ENCODE results near the gene NEGR1. TPM values are rescaled to one million over a fixed set of nuclear protein-coding genes. Genes with fewer than 3 reads are reported as not detected.

NEGR1 gene
- total RNA-seq, 4 donors from 2014 or later, result 7.0 to 10.0 (median 8.1) TPM

DNA sequence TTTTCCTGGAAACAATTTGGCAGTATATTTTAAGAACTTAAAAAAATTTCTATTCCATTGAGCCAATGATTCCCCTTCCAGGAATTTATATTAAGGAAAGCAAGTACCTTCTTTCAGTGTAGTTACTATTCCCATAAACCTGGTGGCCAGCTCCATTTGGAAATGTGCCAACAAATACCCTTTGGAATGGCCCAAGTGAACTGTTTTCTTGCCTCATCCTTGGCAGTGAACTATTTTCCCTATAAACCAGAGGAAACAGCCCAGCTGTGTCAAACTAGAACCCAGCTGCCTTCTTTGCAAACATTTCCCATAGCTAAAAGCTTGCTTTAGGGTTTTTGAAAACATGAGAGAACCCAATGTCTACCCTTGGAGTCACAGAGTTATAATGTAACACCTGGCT, 496.9 kb downstream of the NEGR1 start:
- intact Hi-C loops (cut with DNase I; ENCODE audit: low total_unique reads), result no loop called here
- Histone ChIP-seq H3K4me3 (no peak overlapping the region), H3K9me3 (no peaks in the 10 kb centered on the region), H3K27ac (no peak overlapping the region), H3K36me3 (no peaks in the 10 kb centered on the region), H3K27me3 (no peaks in the 10 kb centered on the region), H3K4me1 (peaks cover 0 to 21% (median 2%) of the 10 kb centered on the region in 4 donors)
- DNase-seq, result no peak
- no peak for TF ChIP-seq EP300 (IDR thresholded peaks at IDR 0.05; ENCODE audit: low read depth)
- no peak for TF ChIP-seq POLR2AphosphoS5 (IDR thresholded peaks at IDR 0.05)
- TF ChIP-seq, protein P1, sequence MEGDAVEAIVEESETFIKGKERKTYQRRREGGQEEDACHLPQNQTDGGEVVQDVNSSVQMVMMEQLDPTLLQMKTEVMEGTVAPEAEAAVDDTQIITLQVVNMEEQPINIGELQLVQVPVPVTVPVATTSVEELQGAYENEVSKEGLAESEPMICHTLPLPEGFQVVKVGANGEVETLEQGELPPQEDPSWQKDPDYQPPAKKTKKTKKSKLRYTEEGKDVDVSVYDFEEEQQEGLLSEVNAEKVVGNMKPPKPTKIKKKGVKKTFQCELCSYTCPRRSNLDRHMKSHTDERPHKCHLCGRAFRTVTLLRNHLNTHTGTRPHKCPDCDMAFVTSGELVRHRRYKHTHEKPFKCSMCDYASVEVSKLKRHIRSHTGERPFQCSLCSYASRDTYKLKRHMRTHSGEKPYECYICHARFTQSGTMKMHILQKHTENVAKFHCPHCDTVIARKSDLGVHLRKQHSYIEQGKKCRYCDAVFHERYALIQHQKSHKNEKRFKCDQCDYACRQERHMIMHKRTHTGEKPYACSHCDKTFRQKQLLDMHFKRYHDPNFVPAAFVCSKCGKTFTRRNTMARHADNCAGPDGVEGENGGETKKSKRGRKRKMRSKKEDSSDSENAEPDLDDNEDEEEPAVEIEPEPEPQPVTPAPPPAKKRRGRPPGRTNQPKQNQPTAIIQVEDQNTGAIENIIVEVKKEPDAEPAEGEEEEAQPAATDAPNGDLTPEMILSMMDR (IDR thresholded peaks at IDR 0.05), result no peak
- TF ChIP-seq POLR2A (IDR thresholded peaks at IDR 0.05), result no peak
- in situ Hi-C loops (cut with MboI; ENCODE audit: low pct_ligation_motif_present in 1 of 4, low pct_unique_long_range_greater_than_20kb in 1 of 4, low sequenced_read_pairs in 3 of 4), result no loop called here

DNA sequence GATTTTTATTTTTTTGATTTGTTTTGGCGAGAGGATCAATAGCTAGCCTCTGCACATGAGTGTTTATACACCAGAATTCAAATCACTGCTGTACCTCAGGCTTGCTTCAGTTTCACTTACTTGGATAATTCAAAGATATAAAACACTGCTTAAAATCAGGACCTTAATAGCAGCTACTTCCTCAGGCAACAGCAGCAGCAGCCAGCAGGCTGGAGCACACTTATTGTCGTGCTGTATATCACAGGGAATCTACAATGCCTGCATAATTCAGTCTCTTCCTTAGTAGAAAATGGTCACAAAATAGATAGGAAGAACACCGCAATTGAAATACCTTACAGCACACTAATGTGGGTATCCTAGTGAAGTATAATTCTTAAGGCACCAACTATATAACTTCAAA, 497.3 kb downstream of the NEGR1 start:
- TF ChIP-seq POLR2A (IDR thresholded peaks at IDR 0.05) (no peak), POLR2AphosphoS5 (IDR thresholded peaks at IDR 0.05) (no peak), EP300 (IDR thresholded peaks at IDR 0.05; ENCODE audit: low read depth) (no peak)
- TF ChIP-seq, protein P1 (IDR thresholded peaks at IDR 0.05), result no peak
- no peak overlapping the region for H3K27ac ChIP-seq
- no peak overlapping the region for H3K4me3 ChIP-seq
- H3K27me3 ChIP-seq, result no peaks in the 10 kb centered on the region
- 65 to 76% methylated on average over 3 of the region's 3 CpGs for WGBS, 2 donors (ENCODE audit: low coverage in 1 of 2)
- H3K36me3 ChIP-seq, result no peaks in the 10 kb centered on the region
- in situ Hi-C loops (cut with MboI; ENCODE audit: low pct_ligation_motif_present in 1 of 4, low pct_unique_long_range_greater_than_20kb in 1 of 4, low sequenced_read_pairs in 3 of 4) (no loop called here), intact Hi-C loops (cut with DNase I; ENCODE audit: low total_unique reads) (no loop called here)
- no peak for DNase-seq
- H3K4me1 ChIP-seq, result peaks cover 0 to 21% (median 2%) of the 10 kb centered on the region in 4 donors
- no peaks in the 10 kb centered on the region for H3K9me3 ChIP-seq

DNA sequence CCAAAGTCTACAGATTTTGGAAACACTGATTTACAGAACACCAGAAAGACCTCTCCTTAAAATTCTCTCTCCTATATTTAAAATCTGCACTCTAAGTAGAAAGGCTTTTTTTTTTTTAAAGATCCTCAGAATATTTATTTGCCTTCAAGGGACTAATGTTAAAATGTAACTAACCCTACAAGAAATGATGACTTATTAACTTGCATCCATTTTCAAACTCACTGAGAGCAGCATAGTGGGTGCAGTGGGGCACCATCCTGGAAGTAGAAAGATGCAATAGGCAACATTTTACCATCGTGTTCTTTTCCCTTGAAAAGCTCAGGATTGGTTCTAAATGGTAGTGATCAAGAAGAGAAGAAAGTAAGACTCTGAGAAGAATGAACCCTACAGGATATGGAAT, 498.1 kb downstream of the NEGR1 start:
- no peak overlapping the region for H3K4me3 ChIP-seq
- intact Hi-C loops (cut with DNase I; ENCODE audit: low total_unique reads), result no loop called here
- H3K4me1 ChIP-seq, result peaks cover 0 to 21% (median 2%) of the 10 kb centered on the region in 4 donors
- DNase-seq, result no peak
- no peaks in the 10 kb centered on the region for H3K36me3 ChIP-seq
- no peaks in the 10 kb centered on the region for H3K9me3 ChIP-seq
- 85 to 88% methylated on average over 1 of the region's 1 CpG for WGBS, 2 donors (ENCODE audit: low coverage in 1 of 2)
- H3K27me3 ChIP-seq, result no peaks in the 10 kb centered on the region
- H3K27ac ChIP-seq, result no peak overlapping the region
- in situ Hi-C loops (cut with MboI; ENCODE audit: low pct_ligation_motif_present in 1 of 4, low pct_unique_long_range_greater_than_20kb in 1 of 4, low sequenced_read_pairs in 3 of 4), result no loop called here
- no peak for TF ChIP-seq POLR2A (IDR thresholded peaks at IDR 0.05)
- no peak for TF ChIP-seq POLR2AphosphoS5 (IDR thresholded peaks at IDR 0.05)
- no peak for TF ChIP-seq EP300 (IDR thresholded peaks at IDR 0.05; ENCODE audit: low read depth)
- TF ChIP-seq, protein P1 (IDR thresholded peaks at IDR 0.05), result no peak

DNA sequence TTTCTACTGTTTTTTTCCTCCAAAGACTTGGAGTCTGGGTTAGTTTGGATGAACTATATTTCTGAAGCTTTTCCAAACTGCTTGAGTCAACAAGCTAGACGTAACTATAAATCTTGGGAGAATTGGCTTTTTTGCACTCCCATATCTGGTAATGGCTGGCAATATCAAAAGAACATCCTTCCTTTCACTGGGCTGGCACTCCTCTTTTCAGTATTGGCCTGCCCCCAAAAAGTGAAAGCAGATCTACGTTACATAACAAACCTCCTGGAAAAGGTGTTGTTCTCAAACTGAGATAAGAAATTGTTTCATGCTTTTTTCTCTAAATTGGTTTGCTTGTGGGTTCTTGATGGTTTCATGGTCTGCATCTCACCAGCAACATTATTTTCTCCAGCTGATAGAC, 499.3 kb downstream of the NEGR1 start:
- H3K4me3 ChIP-seq, result no peak overlapping the region
- intact Hi-C loops (cut with DNase I; ENCODE audit: low total_unique reads), result no loop called here
- H3K36me3 ChIP-seq, result no peaks in the 10 kb centered on the region
- 33 to 70% methylated on average over 1 to 2 of the region's 2 CpGs for WGBS, 2 donors (ENCODE audit: low coverage in 1 of 2)
- no peaks in the 10 kb centered on the region for H3K9me3 ChIP-seq
- peaks cover 0 to 21% (median 2%) of the 10 kb centered on the region in 4 donors for H3K4me1 ChIP-seq
- no peaks in the 10 kb centered on the region for H3K27me3 ChIP-seq
- DNase-seq, result no peak
- in situ Hi-C loops (cut with MboI; ENCODE audit: low pct_ligation_motif_present in 1 of 4, low pct_unique_long_range_greater_than_20kb in 1 of 4, low sequenced_read_pairs in 3 of 4), result no loop called here
- H3K27ac ChIP-seq, result no peak overlapping the region
- TF ChIP-seq, protein P1 (IDR thresholded peaks at IDR 0.05), result no peak
- TF ChIP-seq POLR2AphosphoS5 (IDR thresholded peaks at IDR 0.05), result no peak
- TF ChIP-seq EP300 (IDR thresholded peaks at IDR 0.05; ENCODE audit: low read depth), result no peak
- TF ChIP-seq POLR2A (IDR thresholded peaks at IDR 0.05), result no peak

Measured in transverse colon (tissue), 4 donors.